Stomach smooth muscle (tissue), 2 donors: ENCODE data around the gene NPDC1.
"Not testable (repeated sequence)": the region's sequence is repeated elsewhere in the genome, so short reads cannot be mapped to it uniquely, and the experiment has no call there.

Experiments used
- H3K27ac ChIP-seq: one replicate; pipeline ENCODE4 v1.7.0; 2013; ENCODE audit warnings: mild to moderate bottlenecking, low read length, inconsistent platforms
- H3K27me3 ChIP-seq, 2 donors: one replicate each; pipeline ENCODE4 v1.7.0; 2013; ENCODE audit warnings: low read length in 2 of 2; ENCODE audit not compliant: insufficient read depth in 2 of 2, control insufficient read depth in 1 of 2
- H3K36me3 ChIP-seq, 2 donors: one replicate each; pipeline ENCODE4 v1.7.0; 2013; ENCODE audit warnings: low read length in 2 of 2; ENCODE audit not compliant: control insufficient read depth in 2 of 2, insufficient read depth in 2 of 2
- H3K4me1 ChIP-seq: one replicate; pipeline ENCODE4 v1.7.0; 2013; ENCODE audit warnings: low read length; ENCODE audit not compliant: control insufficient read depth, insufficient read depth
- H3K4me3 ChIP-seq, 2 donors: one replicate each; pipeline ENCODE4 v1.7.0; 2013; ENCODE audit warnings: low read length in 2 of 2
- H3K9ac ChIP-seq, 2 donors: one replicate each; pipeline ENCODE4 v1.7.0; 2013; ENCODE audit warnings: low read length in 2 of 2, mild to moderate bottlenecking in 1 of 2
- H3K9me3 ChIP-seq, 2 donors: one replicate each; pipeline ENCODE4 v1.7.0; 2013; ENCODE audit warnings: low read length in 2 of 2; ENCODE audit not compliant: control insufficient read depth in 2 of 2
- donor health status: healthy.
- donor health status: Pancreatic carcinoma.

NPDC1 gene

GRCh38 chr9:137035937-137036336 is 10.0 kb downstream of the NPDC1 start:
- H3K4me3 ChIP-seq, result no peak overlapping the region
- no peaks in the 10 kb centered on the region for H3K9me3 ChIP-seq
- no peak overlapping the region for H3K27ac ChIP-seq
- peaks cover 8% of the 10 kb centered on the region for H3K4me1 ChIP-seq
- peaks cover 8 to 9% of the 10 kb centered on the region in 2 donors for H3K36me3 ChIP-seq
- no peak overlapping the region for H3K9ac ChIP-seq
- peaks cover 0 to 7% of the 10 kb centered on the region in 2 donors for H3K27me3 ChIP-seq

DNA sequence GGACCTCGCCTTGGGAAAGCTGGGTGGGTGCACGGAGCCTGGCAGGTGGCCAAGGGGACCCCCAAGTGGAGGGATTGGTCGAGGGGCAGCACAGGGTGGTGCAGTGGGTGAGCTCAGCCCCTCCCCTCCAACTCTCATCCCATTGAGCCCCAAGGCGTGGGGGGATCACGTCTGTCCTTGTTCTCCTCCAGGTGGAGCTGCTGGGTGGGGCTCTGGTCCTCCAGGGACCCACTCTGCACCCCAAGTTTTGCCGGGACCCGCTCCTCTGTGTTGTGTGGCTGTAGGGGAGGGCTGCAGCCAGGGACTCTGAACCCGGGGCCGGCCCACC is 10.5 kb downstream of the NPDC1 start:
- Histone ChIP-seq H3K27ac (no peak overlapping the region), H3K4me3 (no peak overlapping the region), H3K4me1 (peaks cover 8% of the 10 kb centered on the region), H3K27me3 (peaks cover 0 to 7% of the 10 kb centered on the region in 2 donors), H3K9me3 (no peaks in the 10 kb centered on the region), H3K9ac (no peak overlapping the region), H3K36me3 (peaks cover 8 to 9% of the 10 kb centered on the region in 2 donors)

DNA sequence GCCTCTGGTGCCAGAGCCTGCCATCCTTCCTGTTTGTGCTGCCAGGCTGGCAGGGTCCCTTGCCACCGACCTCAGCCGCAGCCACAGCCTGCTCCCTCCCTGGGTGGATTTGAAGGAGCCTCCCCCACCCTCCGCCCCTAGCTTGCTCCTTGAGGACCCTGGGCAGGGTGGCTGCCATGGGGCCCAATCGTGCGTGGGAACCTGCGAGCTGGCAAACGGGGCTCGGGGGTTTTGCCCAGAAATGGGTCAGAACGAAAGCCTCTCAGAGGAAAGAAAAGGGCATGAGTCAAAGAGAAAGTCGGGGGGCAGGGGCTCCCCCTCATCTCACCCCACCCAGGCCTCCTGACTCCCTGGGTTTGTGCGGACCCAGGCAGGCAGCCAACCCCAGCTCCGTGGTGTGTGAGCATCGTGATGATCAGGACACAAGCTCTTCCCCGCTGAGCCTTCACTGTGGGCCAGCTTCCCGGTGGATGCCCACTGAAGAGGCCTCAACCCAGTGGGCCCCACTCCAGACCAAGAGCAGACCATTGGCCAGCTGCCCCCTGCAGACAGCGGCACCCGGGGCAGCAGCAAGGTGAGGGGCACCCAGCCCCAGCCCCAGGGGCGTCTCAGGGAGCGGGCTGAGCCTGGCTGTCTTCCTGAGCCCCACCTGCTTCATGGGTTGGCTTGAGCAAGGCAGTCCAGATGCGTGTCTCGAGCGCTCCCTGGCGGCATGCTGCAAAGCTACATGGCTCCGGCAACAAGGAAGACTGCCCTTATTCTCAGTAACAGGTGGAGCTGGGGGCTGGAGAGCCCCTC is 11.1 kb downstream of the NPDC1 start:
- Histone ChIP-seq H3K4me3 (no peak overlapping the region), H3K36me3 (peaks cover 8 to 9% of the 10 kb centered on the region in 2 donors), H3K9ac (no peak overlapping the region), H3K9me3 (no peaks in the 10 kb centered on the region), H3K27me3 (peaks cover 0 to 7% of the 10 kb centered on the region in 2 donors), H3K4me1 (peaks cover 8% of the 10 kb centered on the region), H3K27ac (no peak overlapping the region)

DNA sequence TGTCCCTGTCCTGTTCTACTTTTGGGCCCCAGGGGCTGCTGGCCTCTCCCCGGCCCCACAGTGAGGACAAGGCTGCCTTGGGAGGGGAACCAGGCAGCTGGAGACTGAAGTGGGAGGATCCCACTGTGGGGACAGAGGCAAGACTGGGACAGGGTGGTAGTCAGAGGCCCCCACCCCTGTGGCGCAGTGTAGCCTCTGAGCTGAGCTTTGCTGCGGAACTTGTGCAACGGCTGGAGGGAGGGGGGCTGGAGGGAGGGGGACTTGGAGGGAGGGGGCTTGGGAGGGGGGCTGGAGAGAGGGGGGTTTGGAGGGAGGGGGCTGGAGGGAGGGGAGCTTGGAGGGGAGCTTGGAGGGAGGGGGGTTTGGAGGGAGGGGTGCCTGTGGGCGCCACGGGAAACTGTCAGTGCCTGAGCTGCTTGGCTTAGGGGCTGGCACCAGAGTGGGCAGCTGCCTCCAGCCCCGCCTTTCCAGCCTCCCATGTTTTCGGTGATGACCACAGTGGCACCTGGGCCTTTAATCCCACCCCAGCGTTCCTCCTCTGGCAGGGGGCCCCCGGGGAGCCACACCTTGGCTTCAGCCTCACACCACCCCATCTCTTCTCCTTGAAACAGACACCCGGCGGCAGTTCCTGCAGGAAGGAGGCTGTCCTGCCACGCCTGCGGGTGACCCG is 11.8 kb downstream of the NPDC1 start:
- no peaks in the 10 kb centered on the region for H3K9me3 ChIP-seq
- H3K4me1 ChIP-seq, result peaks cover 12% of the 10 kb centered on the region
- no peak overlapping the region for H3K27ac ChIP-seq
- no peak overlapping the region for H3K9ac ChIP-seq
- H3K4me3 ChIP-seq, result no peak overlapping the region
- H3K27me3 ChIP-seq, result peaks cover 0 to 7% of the 10 kb centered on the region in 2 donors
- H3K36me3 ChIP-seq, result peaks cover 1 to 4% of the 10 kb centered on the region in 2 donors

DNA sequence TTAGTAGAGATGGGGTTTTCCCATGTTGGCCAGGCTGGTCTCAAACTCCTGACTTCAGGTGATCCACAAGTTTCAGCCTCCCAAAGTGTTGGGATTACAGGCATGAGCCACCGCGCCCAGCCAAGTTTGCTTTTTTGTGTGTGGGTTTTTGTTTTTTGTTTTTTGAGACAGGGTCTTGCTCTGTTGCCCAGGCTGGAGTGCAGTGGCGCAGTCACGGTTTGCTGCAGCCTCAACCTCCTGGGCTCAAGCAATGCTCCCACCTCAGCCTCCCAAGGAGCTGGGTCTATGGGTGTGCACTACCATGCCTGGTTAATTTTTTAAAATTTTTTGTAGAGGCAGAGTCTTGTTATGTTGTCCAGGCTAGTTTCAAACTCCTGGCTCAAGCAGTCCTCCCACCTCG is 12.5 kb downstream of the NPDC1 start:
- H3K27ac ChIP-seq, H3K36me3 ChIP-seq, H3K27me3 ChIP-seq, H3K9ac ChIP-seq, H3K9me3 ChIP-seq, H3K4me3 ChIP-seq: not testable (repeated sequence)
- H3K4me1 ChIP-seq, result peaks cover 19% of the 10 kb centered on the region

- Histone ChIP-seq H3K27me3 (peaks cover 0 to 7% of the 10 kb centered on the region in 2 donors), H3K9me3 (no peaks in the 10 kb centered on the region), H3K9ac (no peak overlapping the region), H3K4me3 (no peak overlapping the region), H3K27ac (no peak overlapping the region), H3K4me1 (peaks cover 21% of the 10 kb centered on the region), H3K36me3 (no peaks in the 10 kb centered on the region)
Observed at GRCh38 chr9:137032858-137033257, 13.1 kb downstream of the NPDC1 start.

- no peak within 1 kb of the TSS for H3K9ac ChIP-seq
- no peak within 1 kb of the TSS for H3K27ac ChIP-seq
Observed at GRCh38 chr9:137031904-137032640, 13.9 kb downstream of the NPDC1 start, which contains the start of gene FUT7. Gene FUT7 (minus strand): TSS chr9:137032088. CDS start chr9:137031991, 97 bp downstream.

GRCh38 chr9:137030538-137031527 is 15.1 kb downstream of the NPDC1 start:
- Histone ChIP-seq H3K9me3 (no peaks in the 10 kb centered on the region), H3K4me3 (no peak overlapping the region), H3K27me3 (peaks cover 0 to 7% of the 10 kb centered on the region in 2 donors), H3K9ac (no peak overlapping the region), H3K4me1 (peaks cover 37% of the 10 kb centered on the region), H3K27ac (no peak overlapping the region), H3K36me3 (no peaks in the 10 kb centered on the region)

More at GRCh38 chr9:137031904-137032640, 13.9 kb downstream of the NPDC1 start, which contains the start of gene FUT7:
- Histone ChIP-seq H3K4me1 (peaks cover 27% of the 10 kb centered on the region), H3K4me3 (no peak within 1 kb of the TSS), H3K36me3 (no peaks in the 10 kb centered on the region), H3K9me3 (no peaks in the 10 kb centered on the region), H3K27me3 (peaks cover 0 to 7% of the 10 kb centered on the region in 2 donors)

GRCh38 chr9:137030006-137030405 is 16.0 kb downstream of the NPDC1 start:
- no peak overlapping the region for H3K9ac ChIP-seq
- H3K27ac ChIP-seq, result no peak overlapping the region
- peaks cover 0 to 1% of the 10 kb centered on the region in 2 donors for H3K27me3 ChIP-seq
- peaks cover 33% of the 10 kb centered on the region for H3K4me1 ChIP-seq
- H3K36me3 ChIP-seq, result no peaks in the 10 kb centered on the region
- no peaks in the 10 kb centered on the region for H3K9me3 ChIP-seq
- no peak overlapping the region for H3K4me3 ChIP-seq
